OCI-LY3 (cell line): Measurements from ENCODE around the gene DHX9.
A peak's percentile ranks its signal among the peaks of the same experiment; 100 is the strongest.

ENCODE experiments used
- H2AFZ ChIP-seq: fragments of 200-600, 300-600 bp; shearing (Covaris generic); 2 replicates; pipeline ENCODE4 v1.6.0; 2014; ENCODE audit warnings: antibody characterized with exemption, low read depth, low read length
- H3K27ac ChIP-seq: fragments of 200-600, 300-600 bp; sonication (generic); 2 replicates; pipeline ENCODE4 v1.5.1; 2014; ENCODE audit warnings: mild to moderate bottlenecking, low read length, moderate library complexity, mixed read lengths
- H3K27me3 ChIP-seq: fragments of 200-600, 300-600 bp; sonication (generic); 2 replicates; pipeline ENCODE4 v1.6.1; 2014; ENCODE audit warnings: low read depth, low read length, mixed read lengths
- H3K36me3 ChIP-seq: fragments of 200-600, 300-600 bp; sonication (generic); replicated peaks from 2 replicates; pipeline ENCODE3; 2014; ENCODE audit warnings: low read depth, low read length, mixed read lengths
- H3K4me1 ChIP-seq: fragments of 300-600, 200-600 bp; sonication (generic); 2 replicates; pipeline ENCODE4 v1.6.1; 2014; ENCODE audit warnings: low read length, mixed read lengths
- H3K4me2 ChIP-seq: fragments of 200-600, 300-600 bp; sonication (generic); 2 replicates; pipeline ENCODE4 v1.6.1; 2014; ENCODE audit warnings: low read length, mixed read lengths
- H3K4me3 ChIP-seq: fragments of 300-600, 200-600 bp; sonication (generic); 2 replicates; pipeline ENCODE4 v1.5.1; 2014; ENCODE audit warnings: antibody characterized with exemption, mild to moderate bottlenecking, low read length, moderate library complexity
- H3K79me2 ChIP-seq: fragments of 300-600, 200-600 bp; shearing (Covaris generic); 2 replicates; pipeline ENCODE4 v1.6.1; 2014; ENCODE audit warnings: mild to moderate bottlenecking, low read length, mixed read lengths
- H3K9ac ChIP-seq: fragments of 300-600, 200-600 bp; shearing (Covaris generic); 2 replicates; pipeline ENCODE4 v1.6.0; 2014; ENCODE audit warnings: mild to moderate bottlenecking, low read length, moderate library complexity
- H3K9me3 ChIP-seq: fragments of 200-600, 300-600 bp; shearing (Covaris generic); 2 replicates; pipeline ENCODE4 v1.6.1; 2014; ENCODE audit warnings: low read length, mixed read lengths; ENCODE audit not compliant: insufficient read depth
- H4K20me1 ChIP-seq: fragments of 200-600, 300-600 bp; sonication (generic); 2 replicates; pipeline ENCODE4 v1.6.1; 2016; ENCODE audit warnings: low read length, mixed read lengths; ENCODE audit not compliant: insufficient read depth
- EZH2phosphoT487 ChIP-seq: fragments of 200-600 bp; shearing (Covaris generic); IDR thresholded peaks from 2 replicates; pipeline ENCODE4 v1.6.1; 2018; ENCODE audit warnings: antibody characterized with exemption, mixed run types, low read depth
- TF ChIP-seq, protein P1 (sequence below): fragments of 200-600, 300-600 bp; sonication (generic); IDR thresholded peaks from 2 replicates; pipeline ENCODE4 v1.5.1; 2014; ENCODE audit warnings: antibody characterized with exemption, low read length, low read depth

The DHX9 gene

DNA sequence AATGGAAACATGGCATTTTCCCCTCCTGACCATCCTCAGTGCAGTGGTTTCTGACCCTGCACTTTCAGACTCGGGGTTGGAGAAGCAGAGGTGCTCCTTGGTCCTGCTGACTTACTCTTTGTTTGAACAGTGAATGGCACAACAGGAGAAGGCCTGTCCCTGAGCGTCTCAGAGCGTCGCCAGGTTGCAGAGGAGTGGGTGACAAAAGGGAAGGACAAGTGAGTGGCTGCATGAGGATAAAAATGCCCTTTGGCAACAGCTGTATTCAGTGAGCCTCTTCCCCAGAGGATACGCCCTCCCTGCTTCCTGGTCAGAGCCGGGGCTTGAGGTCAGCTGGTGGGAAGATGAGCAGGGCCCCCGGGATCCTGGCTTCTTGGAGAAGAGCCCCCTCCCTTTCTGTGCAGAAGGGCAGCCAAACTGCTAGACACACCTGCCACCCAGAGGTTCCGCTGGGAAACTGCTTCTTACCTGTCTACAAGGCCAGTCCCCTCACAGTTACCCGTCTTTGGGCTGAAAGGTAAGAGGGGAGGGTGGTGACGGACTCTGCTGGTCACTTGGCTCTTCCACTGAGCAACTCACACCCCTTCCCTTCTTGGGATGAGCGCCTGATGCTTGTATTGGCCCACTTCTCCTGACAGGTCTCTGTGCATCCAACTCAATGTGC is 33.0 kb upstream of the DHX9 start:
- H3K27ac ChIP-seq = no peak overlapping the region
- peaks cover 2% of the 10 kb centered on the region for H3K36me3 ChIP-seq
- H3K9me3 ChIP-seq = no peaks in the 10 kb centered on the region
- H3K4me2 ChIP-seq = no peak overlapping the region
- TF ChIP-seq EZH2phosphoT487 = no peak
- TF ChIP-seq, protein P1, sequence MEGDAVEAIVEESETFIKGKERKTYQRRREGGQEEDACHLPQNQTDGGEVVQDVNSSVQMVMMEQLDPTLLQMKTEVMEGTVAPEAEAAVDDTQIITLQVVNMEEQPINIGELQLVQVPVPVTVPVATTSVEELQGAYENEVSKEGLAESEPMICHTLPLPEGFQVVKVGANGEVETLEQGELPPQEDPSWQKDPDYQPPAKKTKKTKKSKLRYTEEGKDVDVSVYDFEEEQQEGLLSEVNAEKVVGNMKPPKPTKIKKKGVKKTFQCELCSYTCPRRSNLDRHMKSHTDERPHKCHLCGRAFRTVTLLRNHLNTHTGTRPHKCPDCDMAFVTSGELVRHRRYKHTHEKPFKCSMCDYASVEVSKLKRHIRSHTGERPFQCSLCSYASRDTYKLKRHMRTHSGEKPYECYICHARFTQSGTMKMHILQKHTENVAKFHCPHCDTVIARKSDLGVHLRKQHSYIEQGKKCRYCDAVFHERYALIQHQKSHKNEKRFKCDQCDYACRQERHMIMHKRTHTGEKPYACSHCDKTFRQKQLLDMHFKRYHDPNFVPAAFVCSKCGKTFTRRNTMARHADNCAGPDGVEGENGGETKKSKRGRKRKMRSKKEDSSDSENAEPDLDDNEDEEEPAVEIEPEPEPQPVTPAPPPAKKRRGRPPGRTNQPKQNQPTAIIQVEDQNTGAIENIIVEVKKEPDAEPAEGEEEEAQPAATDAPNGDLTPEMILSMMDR = 0 out of 2 replicates have a peak, but pooled peaks have one; percentile 13
- no peaks in the 10 kb centered on the region for H3K27me3 ChIP-seq
- H3K4me1 ChIP-seq = no peaks in the 10 kb centered on the region
- no peak overlapping the region for H3K9ac ChIP-seq
- no peaks in the 10 kb centered on the region for H4K20me1 ChIP-seq
- H2AFZ ChIP-seq = no peak overlapping the region
- H3K4me3 ChIP-seq = no peak overlapping the region
- no peaks in the 10 kb centered on the region for H3K79me2 ChIP-seq

DNA sequence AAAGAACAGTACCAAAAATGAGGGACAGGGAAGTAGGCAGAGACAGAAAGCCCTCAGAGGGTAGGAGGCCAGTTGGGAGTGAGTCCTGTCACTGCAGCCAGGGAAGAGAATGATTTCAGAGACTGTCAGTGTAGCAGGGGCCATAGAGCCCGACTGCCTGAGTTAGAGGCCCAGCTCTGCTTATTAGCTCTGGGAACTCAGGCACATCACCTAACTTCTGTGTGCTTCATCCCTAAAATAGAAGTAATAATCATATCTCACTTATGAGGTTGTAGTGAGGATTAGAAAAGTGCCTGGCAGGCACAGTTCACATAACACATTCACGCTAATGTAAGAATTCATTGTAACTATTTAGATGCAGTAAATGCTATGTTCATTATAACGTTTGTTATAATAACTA is 31.2 kb upstream of the DHX9 start:
- no peaks in the 10 kb centered on the region for H4K20me1 ChIP-seq
- no peaks in the 10 kb centered on the region for H3K27me3 ChIP-seq
- H3K9ac ChIP-seq = no peak overlapping the region
- H3K4me3 ChIP-seq = no peak overlapping the region
- H3K4me2 ChIP-seq = no peak overlapping the region
- H3K79me2 ChIP-seq = no peaks in the 10 kb centered on the region
- no peaks in the 10 kb centered on the region for H3K9me3 ChIP-seq
- no peak overlapping the region for H3K27ac ChIP-seq
- H3K36me3 ChIP-seq = peaks cover 2% of the 10 kb centered on the region
- H2AFZ ChIP-seq = no peak overlapping the region
- no peak for TF ChIP-seq EZH2phosphoT487
- TF ChIP-seq, protein P1 = no peak
- no peaks in the 10 kb centered on the region for H3K4me1 ChIP-seq

DNA sequence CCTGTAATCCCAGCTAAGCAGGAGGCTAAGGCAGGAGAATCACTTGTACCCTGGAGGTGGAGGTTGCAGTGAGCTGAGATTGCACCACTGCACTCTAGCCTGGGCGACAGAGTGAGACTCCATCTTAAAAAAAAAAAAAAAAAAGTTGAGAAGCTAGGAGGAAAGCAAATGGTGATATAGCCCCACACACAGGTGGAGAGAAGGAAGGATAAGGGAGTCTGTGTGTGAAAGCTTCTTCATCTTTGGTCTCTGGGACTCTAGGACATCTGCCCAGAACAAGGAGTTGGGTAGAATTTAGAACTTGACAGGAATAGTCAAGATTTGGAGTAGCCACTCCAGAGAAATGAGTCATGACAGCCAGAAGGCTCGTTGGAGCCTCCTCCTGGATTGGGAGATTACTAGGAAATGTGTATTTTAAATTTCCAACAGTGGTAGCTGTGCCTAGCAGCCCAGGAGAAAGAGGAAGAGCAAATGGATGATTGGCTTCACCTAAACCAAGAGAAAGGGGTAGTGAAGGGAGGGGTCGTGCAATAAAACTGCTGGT is 29.7 kb upstream of the DHX9 start:
- Histone ChIP-seq H2AFZ (no peak overlapping the region), H4K20me1 (no peaks in the 10 kb centered on the region), H3K9me3 (no peaks in the 10 kb centered on the region), H3K79me2 (no peaks in the 10 kb centered on the region), H3K27me3 (no peaks in the 10 kb centered on the region), H3K4me1 (no peaks in the 10 kb centered on the region), H3K4me2 (no peak overlapping the region), H3K9ac (no peak overlapping the region), H3K4me3 (no peak overlapping the region), H3K27ac (no peak overlapping the region), H3K36me3 (peaks cover 2% of the 10 kb centered on the region)
- TF ChIP-seq, protein P1 = no peak
- TF ChIP-seq EZH2phosphoT487 = no peak

DNA sequence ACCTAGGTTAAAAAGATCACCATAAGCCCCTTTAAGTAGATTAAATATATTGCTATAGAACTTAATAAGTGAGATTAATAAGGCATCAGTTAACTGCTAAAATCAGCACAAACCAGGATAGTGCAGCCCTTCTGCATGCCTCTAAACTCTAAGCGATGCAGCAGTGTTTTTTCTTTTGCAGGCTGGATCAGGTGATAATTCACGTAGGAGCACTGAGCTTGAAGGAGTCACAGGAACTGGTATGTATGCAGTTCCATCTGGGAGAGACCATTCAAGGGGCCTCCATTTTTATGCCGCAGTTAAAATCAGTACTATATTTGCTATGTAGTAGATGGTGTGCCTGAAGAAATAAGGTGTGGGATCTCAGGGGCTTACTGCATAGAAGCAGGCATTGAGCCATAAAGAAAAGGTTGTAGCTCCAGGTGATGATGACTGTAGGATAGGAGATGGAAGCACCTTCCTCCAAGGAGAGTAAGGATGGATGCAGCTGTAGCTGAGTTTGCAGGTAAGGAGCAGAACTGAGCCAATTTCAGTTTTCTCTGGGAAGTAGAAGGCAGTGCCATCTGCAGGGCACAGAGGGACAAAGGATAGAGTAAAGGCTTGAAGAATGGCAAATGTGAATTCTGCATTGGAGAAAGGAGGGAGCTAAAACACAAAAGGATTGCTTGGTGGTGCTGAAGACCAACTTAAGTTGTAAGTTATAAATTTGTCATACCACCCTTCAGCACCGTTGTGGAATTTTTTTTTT is 27.0 kb upstream of the DHX9 start:
- H3K4me1 ChIP-seq = no peaks in the 10 kb centered on the region
- no peak overlapping the region for H3K4me2 ChIP-seq
- no peak overlapping the region for H3K27ac ChIP-seq
- H3K4me3 ChIP-seq = no peak overlapping the region
- no peak overlapping the region for H2AFZ ChIP-seq
- H3K79me2 ChIP-seq = no peaks in the 10 kb centered on the region
- H3K36me3 ChIP-seq = no peaks in the 10 kb centered on the region
- no peak overlapping the region for H3K9ac ChIP-seq
- H3K27me3 ChIP-seq = no peaks in the 10 kb centered on the region
- no peaks in the 10 kb centered on the region for H4K20me1 ChIP-seq
- no peaks in the 10 kb centered on the region for H3K9me3 ChIP-seq
- TF ChIP-seq, protein P1 = peak; percentile 23; the same call in 1 of the 2 replicates
- no peak for TF ChIP-seq EZH2phosphoT487
